Measurements from ENCODE around the gene COL4A1. TPM values are rescaled to one million over a fixed set of nuclear protein-coding genes. Genes with fewer than 3 reads are reported as not detected.

COL4A1 gene
- polyA plus RNA-seq, 2 of the 4 experiments (the other 2 are of a cell fraction): 23.8 to 71.3 TPM

DNA sequence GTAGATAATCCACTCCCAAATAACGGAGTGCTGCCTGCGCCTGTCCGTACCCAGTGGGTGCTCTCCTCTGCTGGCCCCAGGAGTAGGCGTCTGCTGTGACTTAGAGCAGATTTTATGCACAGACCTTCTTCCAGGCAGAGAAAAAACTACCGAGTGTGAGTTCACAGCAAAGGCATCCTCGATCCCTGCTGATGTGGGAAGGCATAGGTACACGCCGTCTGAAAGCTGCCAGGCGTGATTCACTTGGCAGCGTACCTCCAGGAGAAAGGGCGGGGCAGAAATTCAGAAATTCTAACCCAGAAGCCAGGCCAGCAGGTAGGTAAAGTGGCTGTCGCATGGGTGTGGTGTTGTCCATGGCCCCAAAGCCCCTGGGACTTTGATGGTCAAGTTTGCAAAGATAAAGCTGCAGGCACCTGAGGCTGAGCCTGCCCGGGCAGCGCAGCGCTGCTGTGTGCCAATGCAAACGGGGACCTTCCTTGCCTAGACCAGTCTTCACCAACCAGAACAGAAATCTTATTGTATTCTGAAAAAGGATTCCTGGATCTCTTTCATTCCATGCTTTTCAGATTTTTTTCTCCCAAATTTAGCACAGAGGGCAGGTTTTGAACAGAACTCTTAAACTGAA is 36.4 kb upstream of the COL4A1 start:
- peak overlapping the region; percentile 14; the same call in 1 of the 3 replicates for H3K4me2 ChIP-seq
- POLR2A ChIA-PET: no interaction called here
- peaks cover 47% of the 10 kb centered on the region for H3K4me1 ChIP-seq
- 64% methylated on average over 15 of the region's 16 CpGs for WGBS (ENCODE audit: missing lambda C conversion rate)
- no peak for ATAC-seq
- no peak overlapping the region for H3K4me3 ChIP-seq
- FAIRE-seq: no peak
- DNase-seq (ENCODE audit: low read depth in 1 of 2, low spot score in 1 of 2): peak in 1 of 2 experiments; percentile 32
- CTCF ChIA-PET: interaction anchor here (2.1 kb wide), 1 partner anchor 16 kb away, joined by 5 read pairs; no protein-coding TSS in a partner anchor
- no peaks in the 10 kb centered on the region for H3K9me3 ChIP-seq
- no peak for TF ChIP-seq SMC3 (IDR thresholded peaks at IDR 0.05)
- no peak for TF ChIP-seq POLR2A (IDR thresholded peaks at IDR 0.05; ENCODE audit: low read length)
- TF ChIP-seq RNF2 (IDR thresholded peaks at IDR 0.05; ENCODE audit: borderline replicate concordance, low read depth): no peak
- no peak for TF ChIP-seq ZFP36 (IDR thresholded peaks at IDR 0.05; ENCODE audit: borderline replicate concordance, partially characterized antibody)
- no peak for TF ChIP-seq EHF (CRISPR knock-in tag; IDR thresholded peaks at IDR 0.05)
- no peak for TF ChIP-seq MAFK (IDR thresholded peaks at IDR 0.05; ENCODE audit: partially characterized antibody)
- TF ChIP-seq, protein P1, sequence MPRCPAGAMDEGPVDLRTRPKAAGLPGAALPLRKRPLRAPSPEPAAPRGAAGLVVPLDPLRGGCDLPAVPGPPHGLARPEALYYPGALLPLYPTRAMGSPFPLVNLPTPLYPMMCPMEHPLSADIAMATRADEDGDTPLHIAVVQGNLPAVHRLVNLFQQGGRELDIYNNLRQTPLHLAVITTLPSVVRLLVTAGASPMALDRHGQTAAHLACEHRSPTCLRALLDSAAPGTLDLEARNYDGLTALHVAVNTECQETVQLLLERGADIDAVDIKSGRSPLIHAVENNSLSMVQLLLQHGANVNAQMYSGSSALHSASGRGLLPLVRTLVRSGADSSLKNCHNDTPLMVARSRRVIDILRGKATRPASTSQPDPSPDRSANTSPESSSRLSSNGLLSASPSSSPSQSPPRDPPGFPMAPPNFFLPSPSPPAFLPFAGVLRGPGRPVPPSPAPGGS (IDR thresholded peaks at IDR 0.05): no peak
- TF ChIP-seq MAZ (IDR thresholded peaks at IDR 0.05; ENCODE audit: borderline replicate concordance, low read depth, low read length): no peak
- TF ChIP-seq JUNB (IDR thresholded peaks at IDR 0.05): no peak
- TF ChIP-seq, protein P2, sequence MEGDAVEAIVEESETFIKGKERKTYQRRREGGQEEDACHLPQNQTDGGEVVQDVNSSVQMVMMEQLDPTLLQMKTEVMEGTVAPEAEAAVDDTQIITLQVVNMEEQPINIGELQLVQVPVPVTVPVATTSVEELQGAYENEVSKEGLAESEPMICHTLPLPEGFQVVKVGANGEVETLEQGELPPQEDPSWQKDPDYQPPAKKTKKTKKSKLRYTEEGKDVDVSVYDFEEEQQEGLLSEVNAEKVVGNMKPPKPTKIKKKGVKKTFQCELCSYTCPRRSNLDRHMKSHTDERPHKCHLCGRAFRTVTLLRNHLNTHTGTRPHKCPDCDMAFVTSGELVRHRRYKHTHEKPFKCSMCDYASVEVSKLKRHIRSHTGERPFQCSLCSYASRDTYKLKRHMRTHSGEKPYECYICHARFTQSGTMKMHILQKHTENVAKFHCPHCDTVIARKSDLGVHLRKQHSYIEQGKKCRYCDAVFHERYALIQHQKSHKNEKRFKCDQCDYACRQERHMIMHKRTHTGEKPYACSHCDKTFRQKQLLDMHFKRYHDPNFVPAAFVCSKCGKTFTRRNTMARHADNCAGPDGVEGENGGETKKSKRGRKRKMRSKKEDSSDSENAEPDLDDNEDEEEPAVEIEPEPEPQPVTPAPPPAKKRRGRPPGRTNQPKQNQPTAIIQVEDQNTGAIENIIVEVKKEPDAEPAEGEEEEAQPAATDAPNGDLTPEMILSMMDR (IDR thresholded peaks at IDR 0.05): no peak
- TF ChIP-seq NR3C1 (IDR thresholded peaks at IDR 0.05): no peak
- TF ChIP-seq MAX (IDR thresholded peaks at IDR 0.05): no peak
- TF ChIP-seq HOXB13 (CRISPR knock-in tag; IDR thresholded peaks at IDR 0.05; ENCODE audit: low read depth): no peak
- TF ChIP-seq CBX2 (IDR thresholded peaks at IDR 0.05; ENCODE audit: borderline replicate concordance, low read depth): no peak
- TF ChIP-seq, protein P3, sequence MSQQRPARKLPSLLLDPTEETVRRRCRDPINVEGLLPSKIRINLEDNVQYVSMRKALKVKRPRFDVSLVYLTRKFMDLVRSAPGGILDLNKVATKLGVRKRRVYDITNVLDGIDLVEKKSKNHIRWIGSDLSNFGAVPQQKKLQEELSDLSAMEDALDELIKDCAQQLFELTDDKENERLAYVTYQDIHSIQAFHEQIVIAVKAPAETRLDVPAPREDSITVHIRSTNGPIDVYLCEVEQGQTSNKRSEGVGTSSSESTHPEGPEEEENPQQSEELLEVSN (IDR thresholded peaks at IDR 0.05; ENCODE audit: borderline replicate concordance, low read depth): no peak
- TF ChIP-seq KDM1A (IDR thresholded peaks at IDR 0.05; ENCODE audit: low read depth): no peak
- TF ChIP-seq FOXS1 (CRISPR knock-in tag; IDR thresholded peaks at IDR 0.05): no peak
- no peak for TF ChIP-seq ZSCAN20 (CRISPR knock-in tag; IDR thresholded peaks at IDR 0.05)
- no peak for TF ChIP-seq TFCP2L1 (CRISPR knock-in tag; IDR thresholded peaks at IDR 0.05)
- peak overlapping the region; percentile 44 to 52; a peak in 4 of 6 replicates for H3K27ac ChIP-seq

- DNase-seq (ENCODE audit: low read depth in 1 of 2, low spot score in 1 of 2) (no peak), FAIRE-seq (no peak), ATAC-seq (no peak)
- POLR2A ChIA-PET: no interaction called here
- no peak overlapping the region for H3K4me2 ChIP-seq
- CTCF ChIA-PET: no interaction called here
- no peaks in the 10 kb centered on the region for H3K9me3 ChIP-seq
- no peak overlapping the region for H3K4me3 ChIP-seq
- H3K27ac ChIP-seq: peak overlapping the region; percentile 42 to 52; a peak in 3 of 6 replicates
- TF ChIP-seq GATA3 (IDR thresholded peaks at IDR 0.05; ENCODE audit: borderline replicate concordance) (no peak), MYC (IDR thresholded peaks at IDR 0.05; ENCODE audit: borderline replicate concordance, low read length) (no peak), SREBF2 (IDR thresholded peaks at IDR 0.05) (no peak), FOXS1 (CRISPR knock-in tag; IDR thresholded peaks at IDR 0.05) (no peak), RCOR1 (IDR thresholded peaks at IDR 0.05; ENCODE audit: low read depth, low read length) (no peak), SMC3 (IDR thresholded peaks at IDR 0.05) (no peak), HEYL (CRISPR knock-in tag; IDR thresholded peaks at IDR 0.05) (no peak), REST (IDR thresholded peaks at IDR 0.05) (no peak), CHD4 (IDR thresholded peaks at IDR 0.05; ENCODE audit: borderline replicate concordance) (no peak), TP53 (CRISPR knock-in tag; IDR thresholded peaks at IDR 0.05) (no peak)
- TF ChIP-seq, protein P3 (IDR thresholded peaks at IDR 0.05; ENCODE audit: borderline replicate concordance, low read depth): no peak
- peaks cover 39% of the 10 kb centered on the region for H3K4me1 ChIP-seq
- WGBS (ENCODE audit: missing lambda C conversion rate): 94% methylated on average over 9 of the region's 9 CpGs
Measured at GRCh38 chr13:110342474-110342873, 35.5 kb upstream of the COL4A1 start.

Data from A549 (cell line).